Ovary (tissue), 9 donors: Measurements from ENCODE around the gene GPC1. TPM values are rescaled to one million over a fixed set of nuclear protein-coding genes. Genes with fewer than 3 reads are reported as not detected.

Experiments used
- DNase-seq, 5 donors: peaks; one replicate each; pipeline ENCODE4 v3.0.0-alpha.2; 2019 to 2020
- H3K27ac ChIP-seq, 2 donors: fragments of 200-600 bp; one replicate each; pipeline versions ENCODE4 v1.5.1 to v1.8.0; 2019 to 2022
- H3K27me3 ChIP-seq: fragments of 200-600 bp; one replicate; pipeline ENCODE4 v1.8.0; 2022
- H3K36me3 ChIP-seq: fragments of 200-600 bp; sonication (generic); one replicate; pipeline ENCODE4 v1.5.1; 2019
- H3K4me1 ChIP-seq: one replicate; pipeline ENCODE4 v1.8.1; 2013; ENCODE audit warnings: mild to moderate bottlenecking, moderate library complexity; ENCODE audit not compliant: insufficient read depth
- H3K4me3 ChIP-seq: fragments of 200-600 bp; sonication (generic); one replicate; pipeline ENCODE4 v1.5.1; 2017
- H3K9me3 ChIP-seq, 2 donors: fragments of 200-600 bp in 1 of 2; sonication (generic) in 1 of 2; one replicate each; pipeline versions ENCODE4 v1.5.1 to v1.8.1; 2013 to 2019; ENCODE audit warnings: mild to moderate bottlenecking in 1 of 2, moderate library complexity in 1 of 2
- EP300 ChIP-seq: sonication (generic); formaldehyde crosslinking; IDR thresholded peaks from one replicate; pipeline ENCODE4 v1.6.1; 2017; ENCODE audit warnings: antibody characterized with exemption
- POLR2A ChIP-seq: fragments of 450-650 bp; IDR thresholded peaks from one replicate; pipeline ENCODE4 v1.6.1; 2017; ENCODE audit warnings: antibody characterized with exemption, mild to moderate bottlenecking, moderate library complexity
- WGBS, 3 donors: extraction: QIAGEN DNeasy Blood & Tissue Kit in 1 of 3; methylation state at CpG; one replicate each; pipeline versions ENCODE4 v1.1.5 to v1.1.7; 2013 to 2017; 5-methylcytosine and 5-hydroxymethylcytosine counted together
- intact Hi-C, 4 donors: fragments of 100-400 bp; cut with DNase I; formaldehyde crosslinking; loops; one replicate each; pipeline versions ENCODE4 v1.11.0 to v1.15.1; 2022 to 2023
- polyA plus RNA-seq, 2 donors: library from polyadenylated mRNA; stranded (reverse); fragments of 200-250 nt in 1 of 2; fragments of 350-450 nt in 1 of 2; fragmentation: Illumina TruSeq in 1 of 2; extraction: RNeasy Lipid Tissue Mini Kit (QIAGEN cat#74804) in 1 of 2; gene quantifications; one replicate each; pipeline ENCODE4 v1.2.3, GENCODE V29; 2013 to 2014
- total RNA-seq, 7 donors: library from RNA; depleted of rRNA in 2 of 7; stranded (reverse); fragments of >200 nt in 2 of 7; fragmentation: NEBNext Ultra II Directional in 3 of 7; extraction: Animal tissue kit (Norgen Biotek cat#: 25700) in 3 of 7; gene quantifications; one replicate each; pipeline versions ENCODE4 v1.1.0 to v1.2.4, GENCODE V29; 2016 to 2023
- TF ChIP-seq, protein P1 (sequence below), 3 donors: fragments of 450-650 bp in 2 of 3; fragments of 200-600 bp in 1 of 3; IDR thresholded peaks; one replicate each; pipeline versions ENCODE4 v1.5.1 to v1.8.0; 2016 to 2022; ENCODE audit warnings: antibody characterized with exemption in 3 of 3, mild to moderate bottlenecking in 1 of 3
- donor health status: DM: no; HTN: no; CAD: no; lungs with moderate emphysema.
- donor health status: DM: no; HTN: no; CAD: no.
- donor health status: Bipolar disorder and iron deficiency.
- donor health status: DM: yes; HTN: yes; CAD: no.
- donor health status: DM: no; HTN: no; CAD: no.
- donor health status: DM: yes; HTN: yes; CAD: no.

GPC1 gene
- total and polyA plus RNA-seq, 9 donors: 2.9 to 149 (median 71.4) TPM

DNA sequence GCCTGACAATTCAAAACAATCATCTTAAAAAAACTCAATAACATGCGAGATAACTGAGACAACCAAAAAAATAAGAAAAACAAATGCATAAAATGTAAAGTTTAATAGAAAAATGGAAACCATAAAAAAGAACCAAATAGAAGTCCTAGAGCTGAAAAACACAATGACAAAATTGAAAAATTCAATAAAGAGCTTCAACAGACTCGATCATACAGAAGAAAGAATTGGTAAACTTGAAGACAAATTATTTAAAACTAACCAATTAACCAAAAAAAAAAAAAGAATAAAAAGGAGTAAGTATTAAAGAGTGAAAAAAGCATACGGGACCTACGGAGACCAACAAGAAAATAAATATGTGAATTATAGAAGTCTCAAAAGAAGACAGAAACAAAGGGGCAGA, 37.7 kb downstream of the GPC1 start:
- no peak overlapping the region for H3K4me3 ChIP-seq
- H3K36me3 ChIP-seq: no peaks in the 10 kb centered on the region
- H3K27ac ChIP-seq: no peak overlapping the region
- H3K9me3 ChIP-seq: no peaks in the 10 kb centered on the region
- whole genome bisulfite sequencing, 3 donors: 95 to 96% (median 96%) methylated on average over 4 of the region's 4 CpGs
- H3K4me1 ChIP-seq: no peaks in the 10 kb centered on the region
- no peak for DNase-seq
- H3K27me3 ChIP-seq: no peaks in the 10 kb centered on the region
- intact Hi-C loops: no loop called here
- TF ChIP-seq EP300: no peak

DNA sequence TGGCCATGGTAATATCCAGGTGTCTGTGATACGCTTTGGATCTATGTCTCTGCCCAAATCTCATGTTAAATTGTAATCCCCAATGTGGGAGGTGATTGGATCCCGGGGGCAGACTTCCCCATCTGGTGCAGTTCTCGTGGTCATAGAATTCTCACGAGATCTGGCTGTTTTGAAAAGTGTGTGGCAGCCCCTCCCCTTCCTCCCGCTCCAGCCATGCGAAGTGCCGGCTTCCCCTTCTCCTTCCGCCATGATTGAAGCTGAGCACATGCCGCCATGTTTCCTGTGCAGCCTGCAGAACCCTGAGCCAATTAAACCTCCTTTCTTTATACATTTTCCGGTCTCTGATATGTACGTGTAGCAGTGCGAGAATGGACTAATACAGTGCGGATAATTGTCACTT, 42.5 kb downstream of the GPC1 start:
- no peak for DNase-seq
- Histone ChIP-seq H3K36me3 (no peaks in the 10 kb centered on the region), H3K4me3 (no peak overlapping the region), H3K4me1 (no peaks in the 10 kb centered on the region), H3K9me3 (no peaks in the 10 kb centered on the region), H3K27ac (no peak overlapping the region), H3K27me3 (no peaks in the 10 kb centered on the region)
- TF ChIP-seq POLR2A: no peak
- TF ChIP-seq, protein P1, sequence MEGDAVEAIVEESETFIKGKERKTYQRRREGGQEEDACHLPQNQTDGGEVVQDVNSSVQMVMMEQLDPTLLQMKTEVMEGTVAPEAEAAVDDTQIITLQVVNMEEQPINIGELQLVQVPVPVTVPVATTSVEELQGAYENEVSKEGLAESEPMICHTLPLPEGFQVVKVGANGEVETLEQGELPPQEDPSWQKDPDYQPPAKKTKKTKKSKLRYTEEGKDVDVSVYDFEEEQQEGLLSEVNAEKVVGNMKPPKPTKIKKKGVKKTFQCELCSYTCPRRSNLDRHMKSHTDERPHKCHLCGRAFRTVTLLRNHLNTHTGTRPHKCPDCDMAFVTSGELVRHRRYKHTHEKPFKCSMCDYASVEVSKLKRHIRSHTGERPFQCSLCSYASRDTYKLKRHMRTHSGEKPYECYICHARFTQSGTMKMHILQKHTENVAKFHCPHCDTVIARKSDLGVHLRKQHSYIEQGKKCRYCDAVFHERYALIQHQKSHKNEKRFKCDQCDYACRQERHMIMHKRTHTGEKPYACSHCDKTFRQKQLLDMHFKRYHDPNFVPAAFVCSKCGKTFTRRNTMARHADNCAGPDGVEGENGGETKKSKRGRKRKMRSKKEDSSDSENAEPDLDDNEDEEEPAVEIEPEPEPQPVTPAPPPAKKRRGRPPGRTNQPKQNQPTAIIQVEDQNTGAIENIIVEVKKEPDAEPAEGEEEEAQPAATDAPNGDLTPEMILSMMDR (IDR thresholded peaks at IDR 0.05): no peak
- TF ChIP-seq EP300: no peak
- WGBS, 3 donors: 86 to 92% (median 90%) methylated on average over 13 of the region's 13 CpGs
- intact Hi-C loops: no loop called here

DNA sequence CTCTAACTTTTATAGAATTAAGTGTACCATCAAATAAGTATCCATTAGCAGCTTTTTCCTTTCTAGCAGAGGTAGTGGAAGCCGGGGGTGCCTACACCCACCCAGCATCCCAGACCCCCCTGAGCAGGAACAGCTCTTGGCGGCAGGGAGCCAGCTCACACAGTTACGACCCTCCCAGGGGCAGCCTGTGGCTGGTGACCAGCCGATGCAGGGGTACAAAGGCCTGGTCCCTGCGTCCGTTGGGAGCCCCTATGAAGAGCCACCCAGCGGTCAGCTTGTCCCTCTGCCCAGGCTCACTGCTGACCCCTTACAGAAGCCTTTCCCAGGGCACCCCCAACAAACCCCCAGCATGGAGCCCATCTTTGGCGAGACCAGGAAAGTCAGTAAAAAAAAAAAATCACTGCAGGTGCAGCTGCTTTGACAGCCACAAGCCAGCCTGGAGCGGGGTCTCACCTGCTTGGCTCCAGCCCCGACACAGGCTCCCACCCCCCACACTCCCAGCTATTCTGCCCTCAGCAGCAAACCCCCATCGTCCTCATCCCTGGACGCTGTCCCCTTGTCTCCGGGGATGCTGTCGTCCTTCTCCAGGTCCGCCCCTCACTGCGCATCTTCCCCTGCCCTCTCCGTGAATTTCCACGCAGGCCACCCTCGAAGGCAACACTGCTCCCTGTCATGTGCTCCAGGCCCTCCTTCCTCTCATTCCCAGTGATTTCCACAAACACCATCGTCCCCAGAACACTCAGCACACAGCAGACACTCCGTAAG, 43.1 kb downstream of the GPC1 start:
- DNase-seq: peak in 1 of 5 donors; percentile 10
- no peak for TF ChIP-seq POLR2A
- TF ChIP-seq EP300: no peak
- TF ChIP-seq, protein P1 (IDR thresholded peaks at IDR 0.05): no peak
- Histone ChIP-seq H3K36me3 (no peaks in the 10 kb centered on the region), H3K9me3 (no peaks in the 10 kb centered on the region), H3K4me1 (no peaks in the 10 kb centered on the region), H3K4me3 (no peak overlapping the region), H3K27me3 (no peaks in the 10 kb centered on the region), H3K27ac (no peak overlapping the region)
- WGBS, 3 donors: 91 to 95% (median 92%) methylated on average over 21 of the region's 21 CpGs
- intact Hi-C loops: no loop called here

DNA sequence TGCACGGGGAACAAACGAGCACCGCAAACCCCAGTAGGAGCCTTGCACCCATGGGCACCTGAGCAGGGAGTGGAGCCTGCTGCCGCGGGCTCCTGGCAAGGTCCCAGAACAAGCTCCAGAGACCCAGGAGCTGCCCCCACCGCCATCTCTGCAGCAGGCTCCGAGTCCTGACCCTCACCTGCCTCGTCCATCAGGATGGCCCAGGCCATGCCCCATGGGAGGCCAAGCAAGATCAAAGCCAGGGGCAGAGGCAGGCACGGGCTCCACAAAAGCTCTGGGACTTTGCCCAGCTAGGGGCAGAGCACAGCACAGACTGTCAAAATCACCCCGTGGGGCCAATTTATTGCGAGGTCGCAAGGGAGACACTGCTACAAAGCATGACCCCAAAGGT, 43.6 kb downstream of the GPC1 start:
- H3K4me3 ChIP-seq: no peak overlapping the region
- H3K4me1 ChIP-seq: no peaks in the 10 kb centered on the region
- 74 to 86% (median 84%) methylated on average over 12 of the region's 12 CpGs for WGBS, 3 donors
- no peaks in the 10 kb centered on the region for H3K27me3 ChIP-seq
- DNase-seq: peak in 1 of 5 donors; percentile 10
- no peak overlapping the region for H3K27ac ChIP-seq
- TF ChIP-seq, protein P1 (IDR thresholded peaks at IDR 0.05): no peak
- no peak for TF ChIP-seq POLR2A
- TF ChIP-seq EP300: no peak
- no peaks in the 10 kb centered on the region for H3K9me3 ChIP-seq
- H3K36me3 ChIP-seq: no peaks in the 10 kb centered on the region
- intact Hi-C loops: no loop called here

DNA sequence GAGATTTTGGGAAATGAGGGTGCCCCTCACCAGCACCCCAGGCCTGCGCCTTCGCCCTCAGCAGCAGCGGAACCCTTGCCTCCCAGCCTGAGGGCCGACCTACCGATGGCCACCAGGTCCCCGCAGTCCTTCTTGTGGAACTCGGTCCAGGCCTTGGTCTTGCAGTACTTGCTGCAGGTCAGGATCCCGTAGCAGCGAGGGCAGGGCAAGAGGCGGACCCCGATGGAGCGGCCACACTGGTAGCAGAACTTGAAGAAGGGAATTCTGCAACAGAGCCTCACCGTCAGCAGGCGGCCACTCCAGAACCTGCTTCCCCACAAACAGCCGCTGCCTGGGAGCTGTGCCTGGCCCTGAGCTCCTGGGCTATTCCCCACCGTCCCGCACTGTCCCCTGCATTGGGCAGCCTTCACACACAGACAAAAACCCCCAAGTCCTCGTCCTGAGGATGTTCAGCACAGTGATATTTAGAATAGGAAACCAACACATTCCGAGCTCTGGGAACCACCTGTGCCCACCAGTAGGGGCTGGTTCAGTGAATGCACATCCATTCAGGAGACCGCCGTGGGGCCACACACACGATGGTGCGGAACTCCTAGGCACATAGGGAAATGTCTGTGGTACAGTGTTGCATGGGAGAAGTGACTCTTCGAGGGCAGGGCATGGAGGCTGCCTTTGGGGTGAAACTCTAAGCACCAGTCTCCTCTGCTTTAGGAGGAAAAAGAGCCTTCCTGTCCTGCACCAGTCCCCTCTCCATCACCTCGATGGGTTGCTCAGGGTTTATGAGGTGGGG, 45.6 kb downstream of the GPC1 start:
- Histone ChIP-seq H3K9me3 (no peaks in the 10 kb centered on the region), H3K27me3 (no peaks in the 10 kb centered on the region), H3K36me3 (no peaks in the 10 kb centered on the region), H3K27ac (no peak overlapping the region), H3K4me3 (no peak overlapping the region), H3K4me1 (no peaks in the 10 kb centered on the region)
- 91 to 93% (median 92%) methylated on average over 21 to 25 of the region's 25 CpGs for WGBS, 3 donors
- TF ChIP-seq, protein P1 (IDR thresholded peaks at IDR 0.05): no peak
- no peak for TF ChIP-seq POLR2A
- TF ChIP-seq EP300: no peak
- DNase-seq: no peak
- intact Hi-C loops: no loop called here
